Measurements from ENCODE around the gene INO80.

DNA sequence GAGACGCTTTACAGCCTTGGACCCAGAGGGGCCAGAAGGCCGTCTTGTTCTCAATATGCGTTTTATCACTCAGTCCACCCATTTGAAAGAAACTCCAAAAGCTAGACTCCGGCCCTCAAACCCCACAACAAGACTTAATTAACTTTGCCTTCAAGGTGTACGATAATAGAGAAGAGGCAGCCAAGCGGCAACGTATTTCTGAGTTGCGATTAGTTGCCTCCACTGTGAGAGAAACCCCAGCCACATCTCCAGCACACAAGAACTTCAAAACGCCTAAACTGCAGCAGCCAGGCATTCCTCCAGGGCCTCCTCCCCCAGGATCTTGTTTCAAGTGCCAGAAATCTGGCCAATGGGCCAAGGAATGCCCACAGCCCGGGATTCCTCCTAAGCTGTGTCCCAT is 17.4 kb upstream of the INO80 start:
- no peak for TF ChIP-seq POLR2A (IDR thresholded peaks at IDR 0.05)
- TF ChIP-seq, protein P1, sequence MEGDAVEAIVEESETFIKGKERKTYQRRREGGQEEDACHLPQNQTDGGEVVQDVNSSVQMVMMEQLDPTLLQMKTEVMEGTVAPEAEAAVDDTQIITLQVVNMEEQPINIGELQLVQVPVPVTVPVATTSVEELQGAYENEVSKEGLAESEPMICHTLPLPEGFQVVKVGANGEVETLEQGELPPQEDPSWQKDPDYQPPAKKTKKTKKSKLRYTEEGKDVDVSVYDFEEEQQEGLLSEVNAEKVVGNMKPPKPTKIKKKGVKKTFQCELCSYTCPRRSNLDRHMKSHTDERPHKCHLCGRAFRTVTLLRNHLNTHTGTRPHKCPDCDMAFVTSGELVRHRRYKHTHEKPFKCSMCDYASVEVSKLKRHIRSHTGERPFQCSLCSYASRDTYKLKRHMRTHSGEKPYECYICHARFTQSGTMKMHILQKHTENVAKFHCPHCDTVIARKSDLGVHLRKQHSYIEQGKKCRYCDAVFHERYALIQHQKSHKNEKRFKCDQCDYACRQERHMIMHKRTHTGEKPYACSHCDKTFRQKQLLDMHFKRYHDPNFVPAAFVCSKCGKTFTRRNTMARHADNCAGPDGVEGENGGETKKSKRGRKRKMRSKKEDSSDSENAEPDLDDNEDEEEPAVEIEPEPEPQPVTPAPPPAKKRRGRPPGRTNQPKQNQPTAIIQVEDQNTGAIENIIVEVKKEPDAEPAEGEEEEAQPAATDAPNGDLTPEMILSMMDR (IDR thresholded peaks at IDR 0.05 in 4 of 5, conservative IDR thresholded peaks at IDR 0.05 in 1 of 5): no peak
